Activated T-helper 1 cell treated with anti-CD3 and anti-CD28 coated beads, Interleukin-12 subunit alpha, Interleukin-12 subunit beta, Interleukin-2, Interleukin-4 antibody, amounts not matched to agents 30 ng/mL and 10 ng/mL and 1 ng/mL, durations not matched to agents 14 hours and 24 hours and 36 hours (primary cell): ENCODE data around the gene TTLL11. TPM values are rescaled to one million over a fixed set of nuclear protein-coding genes. Genes with fewer than 3 reads are reported as not detected.

Experiments used
- DNase-seq: peaks from one replicate; pipeline ENCODE4 v3.0.0; 2021; ENCODE audit warnings: low spot score
- H3K27ac Mint-ChIP-seq: one replicate; pipeline ENCODE4 v1.8.0; 2021; ENCODE audit warnings: mild to moderate bottlenecking, mixed read lengths
- H3K27me3 Mint-ChIP-seq: one replicate; pipeline ENCODE4 v1.8.0; 2022; ENCODE audit warnings: mild to moderate bottlenecking, moderate library complexity, mixed read lengths; ENCODE audit not compliant: insufficient read depth
- H3K36me3 Mint-ChIP-seq: one replicate; pipeline ENCODE4 v1.8.0; 2021; ENCODE audit warnings: low read depth, mixed read lengths
- H3K4me1 Mint-ChIP-seq: one replicate; pipeline ENCODE4 v1.8.0; 2021; ENCODE audit warnings: low read depth, mixed read lengths
- H3K4me3 Mint-ChIP-seq: one replicate; pipeline ENCODE4 v1.8.0; 2021; ENCODE audit warnings: mild to moderate bottlenecking, moderate library complexity, mixed read lengths
- H3K9me3 Mint-ChIP-seq: one replicate; pipeline ENCODE4 v1.8.0; 2021; ENCODE audit warnings: mixed read lengths
- intact Hi-C: fragments of 100-400 bp; cut with micrococcal nuclease; formaldehyde crosslinking; loops from one replicate; pipeline ENCODE4 v1.15.1; 2024
- total RNA-seq: library from RNA; stranded (reverse); gene quantifications from 2 replicates; pipeline ENCODE4 v1.2.3, GENCODE V29; 2022

TTLL11 gene
- total RNA-seq, 1 donor from 2014 or later, result 3.0 TPM

GRCh38 chr9:121820286-121821005 is 272.7 kb downstream of the TTLL11 start:
- H3K9me3 Mint-ChIP-seq, result no peaks in the 10 kb centered on the region
- no peaks in the 10 kb centered on the region for H3K27me3 Mint-ChIP-seq
- DNase-seq, result no peak
- H3K36me3 Mint-ChIP-seq, result no peaks in the 10 kb centered on the region
- intact Hi-C loops, result no loop called here
- H3K27ac Mint-ChIP-seq, result no peak overlapping the region
- H3K4me1 Mint-ChIP-seq, result no peaks in the 10 kb centered on the region
- no peak overlapping the region for H3K4me3 Mint-ChIP-seq

GRCh38 chr9:121819428-121820231 is 273.5 kb downstream of the TTLL11 start:
- Mint-ChIP-seq H3K27ac (no peak overlapping the region), H3K4me1 (no peaks in the 10 kb centered on the region), H3K27me3 (no peaks in the 10 kb centered on the region), H3K4me3 (no peak overlapping the region), H3K36me3 (no peaks in the 10 kb centered on the region), H3K9me3 (no peaks in the 10 kb centered on the region)
- intact Hi-C loops, result no loop called here
- no peak for DNase-seq

GRCh38 chr9:121818841-121819427 is 274.2 kb downstream of the TTLL11 start:
- H3K4me1 Mint-ChIP-seq, result no peaks in the 10 kb centered on the region

GRCh38 chr9:121818016-121818661 is 275.0 kb downstream of the TTLL11 start:
- no peaks in the 10 kb centered on the region for H3K27me3 Mint-ChIP-seq
- no peaks in the 10 kb centered on the region for H3K36me3 Mint-ChIP-seq
- no peaks in the 10 kb centered on the region for H3K4me1 Mint-ChIP-seq
- no peak overlapping the region for H3K27ac Mint-ChIP-seq
- intact Hi-C loops, result no loop called here
- H3K4me3 Mint-ChIP-seq, result no peak overlapping the region
- no peaks in the 10 kb centered on the region for H3K9me3 Mint-ChIP-seq
- no peak for DNase-seq

More at GRCh38 chr9:121818841-121819427, 274.2 kb downstream of the TTLL11 start:
- no peak overlapping the region for H3K4me3 Mint-ChIP-seq
- no peaks in the 10 kb centered on the region for H3K36me3 Mint-ChIP-seq
- no peak overlapping the region for H3K27ac Mint-ChIP-seq
- H3K9me3 Mint-ChIP-seq, result no peaks in the 10 kb centered on the region
- DNase-seq, result no peak
- intact Hi-C loops, result no loop called here
- H3K27me3 Mint-ChIP-seq, result no peaks in the 10 kb centered on the region

- Mint-ChIP-seq H3K9me3 (no peaks in the 10 kb centered on the region), H3K4me3 (no peak overlapping the region), H3K27ac (no peak overlapping the region), H3K4me1 (no peaks in the 10 kb centered on the region), H3K27me3 (no peaks in the 10 kb centered on the region), H3K36me3 (no peaks in the 10 kb centered on the region)
- no peak for DNase-seq
- intact Hi-C loops, result no loop called here
These were observed 275.6 kb downstream of the TTLL11 start for GRCh38 chr9:121817476-121817875.

GRCh38 chr9:121816845-121817450 is 276.2 kb downstream of the TTLL11 start:
- Mint-ChIP-seq H3K36me3 (no peaks in the 10 kb centered on the region), H3K4me1 (no peaks in the 10 kb centered on the region), H3K4me3 (no peak overlapping the region), H3K27me3 (no peaks in the 10 kb centered on the region), H3K27ac (no peak overlapping the region), H3K9me3 (no peaks in the 10 kb centered on the region)
- no peak for DNase-seq
- intact Hi-C loops, result no loop called here

- no peaks in the 10 kb centered on the region for H3K36me3 Mint-ChIP-seq
- H3K4me3 Mint-ChIP-seq, result no peak overlapping the region
- no peaks in the 10 kb centered on the region for H3K4me1 Mint-ChIP-seq
- H3K9me3 Mint-ChIP-seq, result no peaks in the 10 kb centered on the region
- no peaks in the 10 kb centered on the region for H3K27me3 Mint-ChIP-seq
- no peak for DNase-seq
- intact Hi-C loops, result no loop called here
- H3K27ac Mint-ChIP-seq, result no peak overlapping the region
These were observed 276.7 kb downstream of the TTLL11 start for GRCh38 chr9:121816449-121816817.

GRCh38 chr9:121815546-121816448 is 277.3 kb downstream of the TTLL11 start:
- H3K27me3 Mint-ChIP-seq, result no peaks in the 10 kb centered on the region
- H3K27ac Mint-ChIP-seq, result no peak overlapping the region
- DNase-seq, result no peak
- H3K9me3 Mint-ChIP-seq, result no peaks in the 10 kb centered on the region
- no peak overlapping the region for H3K4me3 Mint-ChIP-seq
- intact Hi-C loops, result no loop called here
- no peaks in the 10 kb centered on the region for H3K36me3 Mint-ChIP-seq
- H3K4me1 Mint-ChIP-seq, result no peaks in the 10 kb centered on the region

- Mint-ChIP-seq H3K4me1 (no peaks in the 10 kb centered on the region), H3K4me3 (no peak overlapping the region), H3K36me3 (no peaks in the 10 kb centered on the region), H3K9me3 (no peaks in the 10 kb centered on the region), H3K27ac (no peak overlapping the region), H3K27me3 (no peaks in the 10 kb centered on the region)
- no peak for DNase-seq
- intact Hi-C loops, result no loop called here
These were observed 278.0 kb downstream of the TTLL11 start for GRCh38 chr9:121815084-121815483.

- H3K27ac Mint-ChIP-seq, result no peak overlapping the region
- H3K27me3 Mint-ChIP-seq, result no peaks in the 10 kb centered on the region
- no peaks in the 10 kb centered on the region for H3K4me1 Mint-ChIP-seq
- intact Hi-C loops, result no loop called here
- no peaks in the 10 kb centered on the region for H3K36me3 Mint-ChIP-seq
- no peak overlapping the region for H3K4me3 Mint-ChIP-seq
- DNase-seq, result no peak
- no peaks in the 10 kb centered on the region for H3K9me3 Mint-ChIP-seq
These were observed 278.5 kb downstream of the TTLL11 start for GRCh38 chr9:121814594-121814993.

- H3K36me3 Mint-ChIP-seq, result no peaks in the 10 kb centered on the region
- no peaks in the 10 kb centered on the region for H3K4me1 Mint-ChIP-seq
- no peak overlapping the region for H3K4me3 Mint-ChIP-seq
- no peak overlapping the region for H3K27ac Mint-ChIP-seq
- H3K27me3 Mint-ChIP-seq, result no peaks in the 10 kb centered on the region
- no peaks in the 10 kb centered on the region for H3K9me3 Mint-ChIP-seq
- no peak for DNase-seq
- intact Hi-C loops, result no loop called here
These were observed 279.4 kb downstream of the TTLL11 start for GRCh38 chr9:121813519-121814210.
